Measurements from ENCODE around the gene ATOSB. TPM values are rescaled to one million over a fixed set of nuclear protein-coding genes. Genes with fewer than 3 reads are reported as not detected.

Gene ATOSB
- total and polyA plus RNA-seq, 4 donors: 2.8 to 29.8 (median 5.6) TPM

GRCh38 chr9:35079426-35080341 lies 36.0 kb downstream of the ATOSB start, which contains the start of gene FANCG (continued):
- TF ChIP-seq CTCF (IDR thresholded peaks at IDR 0.05; ENCODE audit: low read depth, low read length, missing input control) (no peak), HNF4G (IDR thresholded peaks at IDR 0.05) (no peak), MAX (IDR thresholded peaks at IDR 0.05) (peak; percentile 80), ATF3 (IDR thresholded peaks at IDR 0.05) (no peak), GABPA (IDR thresholded peaks at IDR 0.05 in 1 of 2, conservative IDR thresholded peaks at IDR 0.05 in 1 of 2) (peak; percentile 68 to 87), RAD21 (IDR thresholded peaks at IDR 0.05) (no peak), FOXA2 (IDR thresholded peaks at IDR 0.05) (peak; percentile 9), EGR1 (IDR thresholded peaks at IDR 0.05; ENCODE audit: low read depth in 2 of 2) (no peak)

- DNase-seq (ENCODE audit: low spot score): no peak
- Histone ChIP-seq H3K9ac (ENCODE audit: low read depth in 1 of 2, low read length in 2 of 2) (peak overlapping the region; percentile 4 to 8), H3K4me3 (ENCODE audit: low read depth in 1 of 3, low read length in 3 of 3) (peak overlapping the region; percentile 88 to 95 (median 95)), H3K4me1 (ENCODE audit: control insufficient read depth in 4 of 4, insufficient read depth in 4 of 4, low read length in 3 of 4) (peaks cover 2 to 17% (median 14%) of the 10 kb centered on the region in 4 donors), H3K27me3 (ENCODE audit: control insufficient read depth in 4 of 4, insufficient read depth in 4 of 4, low read length in 3 of 4) (no peaks in the 10 kb centered on the region), H3K36me3 (ENCODE audit: control insufficient read depth in 4 of 4, insufficient read depth in 3 of 4, low read depth in 1 of 4, low read length in 3 of 4) (peaks cover 0 to 5% (median 0%) of the 10 kb centered on the region in 4 donors), H3K27ac (ENCODE audit: low read depth in 1 of 2, low read length in 2 of 2) (peak overlapping the region; percentile 32 to 75), H3K9me3 (ENCODE audit: control insufficient read depth in 4 of 4, low read length in 3 of 4) (no peaks in the 10 kb centered on the region)
- WGBS: 18% methylated on average over 10 of the region's 10 CpGs
- TF ChIP-seq SP1 (IDR thresholded peaks at IDR 0.05) (no peak), FOXA1 (IDR thresholded peaks at IDR 0.05) (no peak), TAF1 (conservative IDR thresholded peaks at IDR 0.05) (no peak), HNF4G (IDR thresholded peaks at IDR 0.05) (no peak), REST (IDR thresholded peaks at IDR 0.05) (no peak)
These were observed 36.6 kb downstream of the ATOSB start for GRCh38 chr9:35079041-35079425.

GRCh38 chr9:35078066-35078465 lies 37.6 kb downstream of the ATOSB start:
- TF ChIP-seq GABPA (IDR thresholded peaks at IDR 0.05 in 1 of 2, conservative IDR thresholded peaks at IDR 0.05 in 1 of 2) (no peak), EGR1 (IDR thresholded peaks at IDR 0.05; ENCODE audit: low read depth in 2 of 2) (no peak), JUND (IDR thresholded peaks at IDR 0.05) (no peak), ZBTB33 (IDR thresholded peaks at IDR 0.05) (no peak), TAF1 (conservative IDR thresholded peaks at IDR 0.05) (no peak), ATF3 (IDR thresholded peaks at IDR 0.05) (no peak), NR2F2 (IDR thresholded peaks at IDR 0.05) (no peak), CTCF (IDR thresholded peaks at IDR 0.05; ENCODE audit: low read depth, low read length, missing input control) (no peak), YY1 (IDR thresholded peaks at IDR 0.05) (no peak), SP1 (IDR thresholded peaks at IDR 0.05) (no peak)
- Histone ChIP-seq H3K4me1 (ENCODE audit: control insufficient read depth in 4 of 4, insufficient read depth in 4 of 4, low read length in 3 of 4) (peaks cover 2 to 18% (median 14%) of the 10 kb centered on the region in 4 donors), H3K9me3 (ENCODE audit: control insufficient read depth in 4 of 4, low read length in 3 of 4) (no peaks in the 10 kb centered on the region), H3K27ac (ENCODE audit: low read depth in 1 of 2, low read length in 2 of 2) (no peak overlapping the region), H3K9ac (ENCODE audit: low read depth in 1 of 2, low read length in 2 of 2) (no peak overlapping the region), H3K4me3 (ENCODE audit: low read depth in 1 of 3, low read length in 3 of 3) (no peak overlapping the region), H3K36me3 (ENCODE audit: control insufficient read depth in 4 of 4, insufficient read depth in 3 of 4, low read depth in 1 of 4, low read length in 3 of 4) (peaks cover 0 to 5% (median 0%) of the 10 kb centered on the region in 4 donors), H3K27me3 (ENCODE audit: control insufficient read depth in 4 of 4, insufficient read depth in 4 of 4, low read length in 3 of 4) (no peaks in the 10 kb centered on the region)
- WGBS: 80% methylated on average over 4 of the region's 4 CpGs
- no peak for DNase-seq (ENCODE audit: low spot score)

All from liver (tissue), 9 donors.